ENCODE data around the gene TAP2.

Gene TAP2

GRCh38 chr6:32803416-32803815, 35.1 kb downstream of the TAP2 start:
- DNase-seq (ENCODE audit: low spot score) = no peak
- no peak for TF ChIP-seq CTCF (IDR thresholded peaks at IDR 0.05; ENCODE audit: extremely low read depth, missing control alignments)

GRCh38 chr6:32799740-32800139, 38.8 kb downstream of the TAP2 start:
- TF ChIP-seq CTCF (IDR thresholded peaks at IDR 0.05; ENCODE audit: extremely low read depth, missing control alignments) = no peak
- no peak for DNase-seq (ENCODE audit: low spot score)

GRCh38 chr6:32799168-32799567, 39.4 kb downstream of the TAP2 start:
- DNase-seq (ENCODE audit: low spot score) = no peak
- TF ChIP-seq CTCF (IDR thresholded peaks at IDR 0.05; ENCODE audit: extremely low read depth, missing control alignments) = no peak

GRCh38 chr6:32796848-32797776, 41.4 kb downstream of the TAP2 start:
- DNase-seq (ENCODE audit: low spot score) = peak; percentile 64
- TF ChIP-seq CTCF (IDR thresholded peaks at IDR 0.05; ENCODE audit: extremely low read depth, missing control alignments) = peak; percentile 70

- no peak for DNase-seq (ENCODE audit: low spot score)
- TF ChIP-seq CTCF (IDR thresholded peaks at IDR 0.05; ENCODE audit: extremely low read depth, missing control alignments) = no peak
These were observed 44.0 kb downstream of the TAP2 start for GRCh38 chr6:32794510-32794909.

GRCh38 chr6:32792901-32793435, 45.6 kb downstream of the TAP2 start:
- DNase-seq (ENCODE audit: low spot score) = no peak
- TF ChIP-seq CTCF (IDR thresholded peaks at IDR 0.05; ENCODE audit: extremely low read depth, missing control alignments) = no peak

GRCh38 chr6:32790306-32790705, 48.2 kb downstream of the TAP2 start:
- DNase-seq (ENCODE audit: low spot score) = no peak
- TF ChIP-seq CTCF (IDR thresholded peaks at IDR 0.05; ENCODE audit: extremely low read depth, missing control alignments) = no peak
